SK-N-MC (cell line): Measurements from ENCODE around the gene TTPAL.

ENCODE experiments used
- FOXP2 ChIP-seq: optimal IDR thresholded peaks from 2 replicates; pipeline ENCODE3; 2011; ENCODE audit warnings: mild to moderate bottlenecking, moderate library complexity; ENCODE audit not compliant: insufficient read depth; ENCODE audit errors: extremely low read length, control extremely low read depth
- POLR2AphosphoS5 ChIP-seq: IDR thresholded peaks from 2 replicates; pipeline ENCODE4 v1.6.1; 2012; ENCODE audit warnings: mild to moderate bottlenecking, low read depth, low read length, borderline replicate concordance

DNA sequence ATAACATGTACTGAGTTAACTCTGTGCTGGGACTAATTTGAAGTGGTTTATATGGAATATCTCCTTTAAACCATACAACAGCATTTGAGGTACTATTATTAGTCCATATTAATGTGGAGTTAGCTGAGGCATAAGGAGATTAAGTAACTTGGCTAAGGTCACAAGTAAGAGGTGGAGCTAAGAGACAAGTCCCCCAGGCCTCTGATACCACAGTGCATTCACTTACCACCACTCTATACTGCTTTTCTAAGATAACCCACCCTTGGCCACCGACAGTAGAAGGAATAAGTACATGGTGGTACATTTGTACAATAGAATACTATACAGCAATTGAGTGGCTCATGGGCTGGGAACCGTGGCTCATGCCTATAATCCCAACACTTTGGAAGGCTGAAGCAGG, 16.4 kb upstream of the TTPAL start:
- no peak for TF ChIP-seq FOXP2
- TF ChIP-seq POLR2AphosphoS5 = no peak
